Measurements from ENCODE around the gene E2F6.

Gene E2F6

DNA sequence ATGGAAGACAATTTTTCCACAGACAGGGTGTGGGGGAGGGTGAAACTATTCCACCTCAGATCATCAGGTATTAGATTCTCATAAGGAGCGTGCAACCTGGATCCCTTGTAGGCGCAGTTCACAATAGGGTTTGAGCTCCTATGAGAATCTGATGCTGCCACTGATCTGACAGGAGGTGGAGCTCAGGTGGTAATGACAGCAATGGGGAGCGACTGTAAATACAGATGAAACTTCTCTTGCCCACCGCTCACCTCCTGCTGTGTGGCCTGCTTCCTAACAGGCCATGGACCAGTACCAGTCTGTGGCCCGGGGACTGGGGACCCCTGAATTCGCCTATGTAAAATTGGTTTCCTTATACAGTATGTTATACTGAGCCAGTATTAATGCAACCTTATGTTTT, 27.3 kb upstream of the E2F6 start:
- DNase-seq: no peak

DNA sequence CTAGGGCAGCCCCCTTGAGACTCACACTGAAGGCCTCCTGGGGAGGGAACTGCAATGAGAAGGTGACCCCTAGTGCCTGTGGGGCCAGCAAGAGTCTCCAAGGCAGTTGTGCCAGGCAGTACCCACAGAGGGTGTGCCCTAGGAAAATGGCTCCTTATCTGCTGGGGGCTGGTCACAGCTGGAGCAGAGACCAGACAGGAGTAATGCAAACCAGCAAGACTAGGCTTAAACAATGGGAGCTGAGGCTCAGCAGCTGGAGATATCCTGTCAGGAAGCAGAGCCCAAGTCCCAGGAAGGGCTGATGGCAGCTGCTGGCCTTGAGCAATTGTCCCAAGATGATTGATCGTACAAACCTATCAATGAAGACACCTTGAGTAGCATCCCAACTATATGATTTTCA, 26.8 kb upstream of the E2F6 start:
- DNase-seq: no peak

DNA sequence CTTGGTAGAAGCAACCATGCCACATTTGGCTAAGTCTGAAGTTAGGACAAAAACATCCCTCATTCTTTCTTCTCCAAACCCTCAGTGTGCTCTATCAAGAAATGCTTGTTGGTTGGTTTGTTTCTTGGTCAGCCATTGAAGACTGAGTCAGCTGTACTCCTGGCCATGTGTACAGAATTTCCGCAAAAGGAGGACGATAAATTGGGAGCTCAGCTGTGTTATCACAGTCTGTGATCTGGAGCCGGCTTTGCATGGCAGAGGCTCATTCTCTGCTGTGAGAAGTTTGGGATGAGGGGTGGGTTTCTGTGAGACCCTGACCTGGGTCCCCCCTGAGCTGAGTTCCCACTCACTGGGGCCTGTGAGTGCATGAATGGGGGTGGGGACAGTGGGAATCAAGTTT, 26.3 kb upstream of the E2F6 start:
- DNase-seq: no peak

GRCh38 chr2:11491348-11491933, 25.5 kb upstream of the E2F6 start:
- no peak for DNase-seq

DNA sequence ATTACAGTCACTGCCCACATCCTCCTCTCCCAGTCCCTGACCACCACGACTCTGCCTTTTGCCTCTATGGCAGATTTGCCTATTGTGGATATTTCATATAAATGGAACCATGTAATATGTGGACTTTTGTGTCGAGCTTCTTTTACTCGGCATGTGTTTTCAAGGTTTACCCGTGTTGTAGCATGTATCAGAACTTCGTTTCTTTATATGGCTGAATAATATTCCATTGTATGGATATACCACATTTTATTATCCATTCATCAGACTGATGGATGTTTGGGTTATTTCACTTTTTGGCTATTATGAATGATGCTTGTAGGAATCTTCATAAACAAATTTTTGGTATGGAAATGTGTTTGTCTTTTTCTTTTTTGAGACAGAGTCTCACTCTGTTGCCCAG, 24.2 kb upstream of the E2F6 start:
- no peak for DNase-seq

GRCh38 chr2:11488809-11489208, 22.8 kb upstream of the E2F6 start:
- no peak for DNase-seq

DNA sequence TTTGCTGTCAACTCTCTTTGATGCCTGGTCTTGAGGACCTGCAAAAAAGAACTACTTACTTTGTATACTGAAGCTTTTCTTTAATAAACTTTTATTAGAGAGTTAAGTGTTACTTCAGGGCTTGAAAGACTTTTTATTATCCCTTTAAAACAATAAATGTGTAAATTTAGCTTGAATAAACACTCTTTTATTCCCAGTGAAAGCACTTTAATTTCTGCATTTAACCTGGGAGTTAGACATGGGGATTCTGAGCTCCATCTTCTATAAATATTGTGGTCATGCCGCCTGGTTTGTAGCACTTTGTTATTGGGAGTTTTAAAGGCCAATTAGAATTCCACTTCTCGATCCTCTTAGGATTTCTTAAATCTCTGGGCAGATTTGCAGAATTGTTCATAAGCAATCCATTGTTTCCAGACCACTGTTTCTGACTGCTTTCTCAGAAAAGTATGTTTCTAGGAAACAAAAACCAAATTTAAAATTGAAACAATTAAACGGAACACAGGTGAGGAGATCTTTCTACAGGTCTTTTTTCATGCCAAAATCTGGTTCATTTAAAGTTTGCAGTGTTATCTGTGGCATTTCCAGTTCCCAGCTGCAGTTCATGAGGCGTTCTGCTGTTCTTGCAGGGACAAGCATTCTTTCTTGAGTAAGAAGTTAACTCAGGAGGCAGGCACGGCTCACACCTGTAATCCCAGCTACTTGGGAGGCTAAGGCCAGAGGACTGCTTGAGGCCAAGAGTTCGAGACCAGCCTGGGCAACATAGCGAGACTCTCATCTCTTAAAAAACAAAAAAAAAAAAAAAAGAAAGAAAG, 18.1 kb upstream of the E2F6 start:
- no peak for DNase-seq

DNA sequence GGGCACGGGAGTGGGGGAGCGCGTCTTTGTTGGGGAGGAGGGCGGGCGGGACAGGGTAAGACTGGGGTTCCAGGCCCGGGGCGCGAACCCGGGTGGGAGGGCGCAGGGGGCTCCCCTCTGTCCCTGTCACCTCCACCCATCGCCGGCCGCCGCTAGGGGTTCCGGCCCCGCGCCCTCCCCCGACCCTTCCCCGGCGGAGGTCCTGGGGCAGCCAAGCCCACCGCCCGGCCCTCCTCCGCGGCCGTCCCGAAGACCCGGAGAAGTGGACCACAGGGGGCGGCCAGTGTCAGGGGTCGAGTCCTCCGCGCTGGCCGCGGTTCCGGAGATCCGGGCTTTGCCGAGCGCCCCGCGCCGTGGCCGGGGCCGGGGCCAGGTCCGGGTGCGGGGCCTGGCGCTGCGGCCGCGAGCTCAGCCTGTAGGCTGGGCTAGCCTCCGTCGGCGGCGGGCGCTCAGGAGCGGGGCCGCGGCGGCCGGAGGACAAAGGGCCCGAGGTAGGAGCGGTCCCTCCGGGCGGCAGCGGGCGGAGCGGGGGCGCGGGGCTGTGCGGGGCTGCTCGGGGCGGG, 16.6 kb upstream of the E2F6 start:
- DNase-seq: peak in 12 of 56 donors; percentile 8 to 66 (median 24)

DNA sequence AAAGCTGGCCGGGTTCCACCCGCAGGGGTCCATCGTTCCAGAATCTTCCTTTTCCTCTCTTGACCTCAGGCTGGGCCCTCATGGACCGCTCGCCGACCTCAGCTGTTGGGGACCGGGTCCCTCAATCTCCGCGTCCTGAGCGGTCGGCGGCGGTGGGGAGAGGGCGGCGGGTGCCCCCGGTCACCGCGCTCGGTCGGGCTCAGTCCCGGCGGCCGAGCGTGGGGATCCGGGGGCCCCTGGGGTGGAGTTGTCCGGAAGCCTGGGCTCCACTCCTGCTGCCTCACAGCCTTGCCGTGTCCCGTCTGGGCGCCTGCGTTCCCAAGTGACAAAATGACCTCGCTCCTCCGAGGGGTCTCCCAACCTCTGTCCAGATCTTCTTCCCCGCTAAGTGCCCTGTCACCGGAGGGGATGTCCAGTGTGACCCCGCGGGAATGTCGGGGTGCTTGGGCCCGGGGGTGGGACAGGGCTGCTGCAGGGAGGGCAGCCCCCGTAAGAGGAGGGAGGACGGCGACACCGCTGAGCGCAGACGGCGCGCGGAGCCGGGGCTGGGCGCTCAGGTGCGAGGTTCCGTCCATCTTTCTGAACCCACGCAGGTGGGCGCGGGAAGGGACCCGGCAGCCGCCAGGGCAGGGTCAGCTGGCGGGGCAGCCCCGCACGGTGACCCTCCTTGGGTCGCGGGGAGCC, 16.0 kb upstream of the E2F6 start:
- peak in 1 of 56 donors; percentile 17 for DNase-seq

- peak in 1 of 56 donors; percentile 24 for DNase-seq
These were observed 15.4 kb upstream of the E2F6 start for GRCh38 chr2:11481426-11481788.

DNA sequence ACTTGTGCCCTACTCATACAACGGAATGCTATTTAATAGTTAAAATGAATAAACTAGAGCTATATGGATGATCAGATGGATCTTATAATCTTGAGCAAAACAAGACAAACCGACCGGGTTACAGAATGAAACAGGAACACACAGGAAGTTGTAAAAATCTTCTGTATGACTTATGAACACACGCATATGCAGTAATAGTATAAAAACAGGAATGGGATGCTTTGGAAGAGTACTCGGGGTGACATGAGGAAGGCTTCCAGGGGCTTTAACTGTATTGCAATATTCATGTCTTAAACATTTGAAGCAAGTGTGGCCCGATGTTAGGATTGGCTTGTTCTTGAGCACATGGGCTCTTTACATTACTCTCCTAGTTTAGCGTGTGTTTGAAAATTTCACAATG, 14.9 kb upstream of the E2F6 start:
- no peak for DNase-seq

DNA sequence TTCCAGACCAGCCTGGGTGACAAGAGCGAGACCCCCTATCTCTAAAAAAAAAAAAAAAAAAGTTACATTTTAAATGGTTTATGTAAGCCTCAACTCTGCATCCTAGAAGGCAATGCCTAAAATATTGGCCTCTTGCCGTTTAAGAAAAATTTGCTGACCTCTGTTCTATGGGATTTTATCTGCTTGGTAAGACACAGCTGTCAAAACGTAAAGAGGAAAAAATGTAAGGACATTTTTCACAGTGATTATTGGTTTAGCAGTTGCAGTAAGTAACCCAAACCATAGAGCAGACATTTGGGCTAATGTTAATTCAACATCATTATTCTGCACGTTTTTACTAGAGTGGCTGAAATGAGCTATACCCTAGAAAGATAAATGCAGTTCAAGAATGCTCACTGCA, 14.4 kb upstream of the E2F6 start:
- DNase-seq: no peak

GRCh38 chr2:11478899-11479605, 13.1 kb upstream of the E2F6 start:
- DNase-seq: no peak

DNA sequence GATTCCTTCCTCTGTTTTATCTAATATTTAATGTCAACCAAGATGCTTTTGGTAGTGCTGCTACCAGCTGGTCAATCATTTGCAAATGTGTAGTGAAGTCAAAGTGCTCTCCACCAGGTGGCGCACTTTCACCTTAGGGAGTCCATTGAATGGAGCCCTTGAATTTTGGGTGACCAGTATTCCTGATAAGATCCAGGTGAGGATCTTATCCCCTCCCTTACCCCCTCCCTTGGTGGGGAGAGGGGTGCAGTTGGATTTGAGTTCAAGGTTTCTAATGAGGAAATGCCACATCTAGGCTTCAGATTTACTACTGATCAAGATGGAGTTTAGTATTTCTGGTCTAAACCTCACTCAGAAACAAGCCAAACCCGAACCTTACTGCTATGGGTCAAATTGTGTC, 12.0 kb upstream of the E2F6 start:
- DNase-seq: peak in 55 of 56 donors; percentile 13 to 97 (median 71)

- DNase-seq: no peak
These were observed 7.9 kb upstream of the E2F6 start for GRCh38 chr2:11473659-11474433.

DNA sequence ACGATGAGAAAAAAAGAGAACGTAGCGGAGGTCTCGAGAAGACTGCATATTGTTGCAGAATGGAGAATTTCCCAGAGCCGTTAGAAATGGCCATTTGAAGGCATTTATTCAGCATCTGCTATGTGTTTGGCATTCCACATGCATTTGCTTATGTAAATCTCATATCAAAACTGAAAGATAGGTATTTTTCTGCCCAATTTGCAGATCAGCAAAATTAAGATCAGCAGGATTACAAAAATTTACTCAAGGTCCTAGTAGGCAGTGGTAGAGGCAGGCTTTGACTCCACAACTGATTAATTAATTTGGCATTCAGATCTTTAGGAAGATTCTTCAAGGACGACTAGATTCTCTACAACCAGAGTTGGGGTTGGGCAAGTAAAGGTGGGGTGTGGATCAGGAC, 1.8 kb upstream of the E2F6 start:
- no peak for DNase-seq

- no peak for DNase-seq
These were observed 1.2 kb upstream of the E2F6 start for GRCh38 chr2:11467129-11467649.

DNA sequence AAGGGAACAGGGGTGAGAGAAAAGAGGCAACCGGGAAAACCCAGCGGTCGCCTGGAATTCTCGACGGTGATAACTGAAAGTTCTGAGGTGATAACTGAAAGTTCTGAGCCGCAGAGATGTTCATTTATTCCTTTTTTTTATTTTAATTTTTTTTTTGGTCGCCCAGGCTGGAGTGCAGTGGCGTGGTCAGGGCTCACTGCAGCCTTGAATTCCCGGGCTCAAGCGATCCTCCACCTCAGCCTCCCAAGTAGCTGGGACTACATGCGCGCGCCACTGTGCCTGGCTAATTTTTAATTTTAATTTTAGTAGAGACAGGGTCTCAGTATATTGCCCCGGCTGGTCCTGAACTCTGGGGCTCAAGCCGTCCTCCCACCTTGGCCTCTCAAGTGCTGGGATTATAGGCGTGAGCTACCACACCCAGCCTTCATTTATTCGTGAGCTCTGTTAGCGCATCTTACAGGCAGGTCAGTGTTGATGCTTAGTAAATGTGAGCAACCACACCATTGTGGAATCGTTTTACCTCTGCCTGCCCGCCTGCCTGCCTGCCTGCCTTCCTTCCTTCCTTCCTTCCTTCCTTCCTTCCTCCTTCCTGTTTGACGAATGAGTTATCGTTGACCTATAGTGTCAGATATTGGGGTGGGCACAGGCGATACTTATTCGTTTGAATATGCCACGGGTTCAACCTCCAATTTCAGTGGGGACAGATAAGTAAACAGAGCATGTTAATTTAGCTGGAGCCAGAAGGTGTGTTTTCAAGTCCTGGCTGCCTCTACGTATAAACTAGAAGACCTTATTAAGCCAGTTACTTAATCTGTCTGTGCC, 557 bp upstream of the E2F6 start:
- DNase-seq: no peak

DNA sequence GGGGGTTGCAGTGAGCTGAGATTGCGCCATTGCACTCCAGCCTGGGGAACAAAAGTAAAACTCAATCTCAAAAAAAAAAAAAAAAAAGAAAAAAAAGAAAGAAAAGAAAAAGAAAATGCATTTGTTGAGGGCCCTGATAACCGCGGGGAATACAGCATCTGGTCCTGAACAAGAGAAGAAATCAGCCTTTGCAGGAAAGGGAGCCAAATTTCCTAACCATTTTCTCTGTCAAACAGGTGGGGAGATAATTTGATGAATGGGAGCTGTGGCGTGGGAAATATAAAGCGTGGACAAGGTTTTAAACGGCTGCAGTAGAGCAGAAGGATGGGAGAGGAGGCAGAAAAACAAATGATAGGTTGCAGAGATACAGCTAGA, 864 bp downstream of the E2F6 start:
- DNase-seq: no peak

DNA sequence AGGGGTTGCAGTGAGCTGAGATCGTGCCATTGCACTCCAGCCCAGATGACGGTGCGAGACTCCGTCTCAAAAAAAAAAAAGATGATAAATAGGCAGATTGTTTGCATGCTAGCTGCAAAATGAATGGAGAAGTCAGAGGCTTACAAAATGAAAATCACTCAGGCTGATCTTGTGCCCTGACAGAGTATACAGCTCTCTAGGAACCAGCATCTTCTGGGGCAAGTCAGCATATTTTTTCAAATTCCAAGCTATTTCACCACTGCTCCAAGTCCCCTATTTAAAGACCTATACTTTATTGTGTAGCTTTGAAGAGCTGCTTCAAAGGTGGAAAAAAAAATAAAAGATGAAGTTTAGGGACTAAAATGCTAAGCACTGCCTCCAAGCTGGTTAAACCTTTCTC, 6.1 kb downstream of the E2F6 start:
- no peak for DNase-seq
